HTERT RPE-1 (cell line): ENCODE measurements around the gene XXYLT1.

ENCODE experiments used
- in situ Hi-C: fragments of 300-500 bp; cut with MboI; formaldehyde crosslinking; loops from 4 replicates; pipeline ENCODE4 v1.14.3; 2020; ENCODE audit warnings: low sequenced_read_pairs

XXYLT1 gene

DNA sequence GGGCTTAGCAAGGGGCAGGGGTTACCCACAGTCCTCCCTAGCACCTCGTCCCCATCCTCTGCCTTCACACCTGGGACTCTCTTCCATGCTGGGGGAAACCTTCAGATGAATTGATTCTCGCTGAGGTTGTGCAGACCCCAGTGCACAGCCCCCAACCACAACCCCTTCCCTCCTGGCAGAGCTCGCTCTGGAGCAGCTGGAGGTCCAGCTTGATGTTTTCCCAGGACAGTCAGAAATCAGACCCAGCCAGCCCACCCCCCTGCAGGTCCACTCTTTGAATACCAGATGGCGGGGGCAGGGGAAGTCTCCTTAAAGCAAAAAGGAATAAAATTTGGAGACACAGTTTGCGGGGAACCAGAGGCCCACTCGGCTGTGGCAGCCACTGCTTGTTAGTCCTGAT lies 234.4 kb downstream of the XXYLT1 start:
- in situ Hi-C loops: no loop called here

- in situ Hi-C loops: no loop called here
These were observed 234.8 kb downstream of the XXYLT1 start for GRCh38 chr3:195036203-195036505.

GRCh38 chr3:195035345-195036202 lies 235.4 kb downstream of the XXYLT1 start:
- in situ Hi-C loops: no loop called here

DNA sequence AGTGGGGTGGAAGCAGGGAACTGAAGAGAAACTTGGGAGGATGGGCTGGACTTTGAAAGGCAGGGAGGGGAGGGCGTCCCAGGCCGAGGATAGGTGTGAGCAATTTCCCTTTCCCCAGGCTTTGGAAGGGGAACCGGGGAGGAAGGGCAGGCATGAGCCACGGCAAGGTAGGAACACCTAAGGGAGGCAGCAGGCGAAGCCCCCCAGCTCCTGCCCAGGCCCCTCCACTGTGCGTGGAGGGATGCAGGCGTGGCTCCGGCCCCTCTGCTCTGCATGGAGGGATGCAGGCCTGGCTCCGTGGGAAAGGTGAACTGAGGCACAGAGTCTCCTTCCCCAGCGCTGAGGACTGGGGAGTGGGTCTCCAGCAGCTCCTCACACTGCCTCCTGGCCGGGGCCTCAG lies 236.4 kb downstream of the XXYLT1 start:
- in situ Hi-C loops: no loop called here

DNA sequence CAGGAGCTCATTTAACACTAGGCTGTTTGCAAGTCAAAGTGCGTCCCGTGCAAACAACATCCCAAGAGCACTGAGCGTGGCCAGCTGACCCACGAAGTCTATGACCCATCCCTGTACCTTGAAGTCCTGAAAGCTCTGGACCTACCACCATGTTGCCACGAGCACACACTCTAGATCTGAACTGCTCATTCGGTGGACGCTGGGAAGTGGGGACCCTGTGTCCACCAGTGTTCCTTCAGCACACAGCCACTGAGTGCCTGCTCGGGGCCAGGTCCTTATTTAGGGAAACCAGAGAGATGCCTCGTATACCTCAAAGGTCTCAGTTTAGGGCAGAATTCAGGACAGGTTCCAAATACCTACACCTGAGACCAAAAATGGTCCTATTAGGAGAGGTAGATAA lies 236.9 kb downstream of the XXYLT1 start:
- in situ Hi-C loops: no loop called here

- in situ Hi-C loops: no loop called here
These were observed 237.3 kb downstream of the XXYLT1 start for GRCh38 chr3:195033531-195034091.

DNA sequence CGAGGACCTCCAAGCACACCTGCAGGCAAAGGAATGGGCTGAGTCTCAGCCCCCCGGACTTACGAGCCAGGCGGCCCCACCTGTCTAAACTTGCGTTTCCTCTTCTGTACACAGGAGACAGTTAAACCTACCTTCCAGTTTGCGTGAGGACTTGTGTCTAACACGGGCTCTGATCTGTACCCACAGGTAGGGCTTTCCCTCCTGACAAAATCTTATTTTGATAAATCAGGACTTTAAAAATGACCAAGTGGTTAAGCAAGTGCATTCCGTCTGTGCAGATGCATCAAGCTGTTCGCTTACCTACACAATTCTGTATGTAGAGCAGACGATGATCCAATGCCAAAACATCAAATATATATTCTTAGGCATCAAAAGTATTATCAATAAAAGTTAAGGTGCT lies 238.0 kb downstream of the XXYLT1 start:
- in situ Hi-C loops: no loop called here

DNA sequence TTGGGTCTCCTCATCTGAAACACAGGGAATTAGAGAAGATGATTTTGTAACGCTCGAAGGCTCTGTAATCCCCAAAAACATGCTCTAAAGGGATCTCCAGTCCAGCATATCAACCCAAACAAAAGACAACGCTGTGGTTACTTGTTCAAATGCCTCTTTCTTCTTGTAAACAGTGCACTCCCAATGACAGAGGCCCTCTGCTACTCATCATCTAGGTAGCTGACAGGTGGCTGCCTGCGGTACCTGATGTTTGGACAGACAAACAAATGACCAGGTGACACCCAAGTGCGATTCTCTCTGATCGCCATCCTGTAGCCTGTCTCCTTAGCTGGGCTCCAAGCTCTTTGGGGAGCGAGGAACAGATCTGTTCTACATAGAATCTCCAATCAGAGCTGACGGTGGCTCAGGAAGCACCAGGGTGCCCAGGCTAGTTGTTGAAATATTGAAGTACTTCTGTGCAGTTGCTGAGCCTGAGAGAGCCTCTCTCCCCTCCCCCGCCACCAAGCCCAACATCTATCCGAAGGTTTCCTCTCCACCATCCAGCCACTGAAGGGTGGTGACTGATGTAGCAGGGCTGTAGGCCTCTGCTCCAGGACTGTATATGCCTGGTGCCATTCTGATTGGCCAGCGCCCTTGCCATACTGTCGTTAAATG lies 238.7 kb downstream of the XXYLT1 start:
- in situ Hi-C loops: no loop called here

DNA sequence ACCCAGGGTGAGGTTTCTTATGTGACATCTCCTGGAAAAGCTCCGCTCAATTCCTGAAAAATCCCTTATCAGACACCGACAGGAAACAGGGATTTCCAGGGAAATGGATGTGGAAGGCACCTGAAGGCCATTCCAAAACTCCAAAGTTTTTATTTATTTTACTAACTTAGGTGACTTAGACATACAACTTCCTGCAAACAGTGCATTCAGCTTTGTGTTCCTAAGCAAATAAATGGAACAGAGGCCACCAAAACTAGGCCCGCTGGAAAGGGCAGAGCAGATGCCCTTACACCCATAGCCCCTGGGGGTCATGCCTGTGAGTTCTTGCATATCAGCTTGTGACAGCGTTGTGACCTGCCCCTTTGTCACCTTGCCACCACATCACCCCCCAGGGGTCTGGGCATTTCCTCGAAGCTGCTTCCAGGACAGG lies 239.4 kb downstream of the XXYLT1 start:
- in situ Hi-C loops: no loop called here

GRCh38 chr3:195030791-195031321 lies 240.1 kb downstream of the XXYLT1 start:
- in situ Hi-C loops: no loop called here

- in situ Hi-C loops: no loop called here
These were observed 241.9 kb downstream of the XXYLT1 start for GRCh38 chr3:195028877-195029606.

DNA sequence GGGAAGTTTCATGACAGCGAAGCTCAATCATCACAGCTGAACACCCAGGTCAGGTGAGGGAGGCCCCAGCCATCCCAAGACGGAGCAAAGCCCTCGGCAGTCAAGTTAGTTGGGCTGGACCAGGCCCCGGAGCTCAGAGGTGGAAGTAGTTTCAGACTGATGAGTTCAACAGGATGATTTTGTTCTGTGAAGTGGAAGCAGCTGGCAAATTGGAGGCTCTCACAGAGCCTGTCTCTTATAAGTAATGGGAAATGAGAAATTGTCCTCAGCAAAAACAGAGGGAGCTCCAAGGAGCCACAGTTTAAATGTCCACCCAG lies 245.1 kb downstream of the XXYLT1 start:
- in situ Hi-C loops: no loop called here

GRCh38 chr3:195025056-195025883 lies 245.7 kb downstream of the XXYLT1 start:
- in situ Hi-C loops: no loop called here

DNA sequence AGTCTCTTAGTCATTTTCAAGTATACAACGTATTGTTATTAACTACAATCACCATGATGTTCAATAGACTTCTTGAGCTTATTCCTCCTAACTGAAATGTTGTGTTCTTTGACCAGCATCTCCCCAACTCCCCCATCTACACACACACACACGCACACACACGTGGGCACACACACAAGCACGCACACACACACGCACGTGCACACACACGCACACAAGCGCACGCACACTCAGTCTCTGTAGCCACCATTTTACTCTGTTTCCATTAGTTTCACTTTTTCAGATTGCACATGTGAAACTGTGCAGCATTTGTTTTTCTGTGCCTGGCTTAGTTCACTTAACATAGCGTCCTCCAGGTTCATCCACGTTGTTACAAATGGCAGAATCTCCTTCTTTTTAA lies 247.0 kb downstream of the XXYLT1 start:
- in situ Hi-C loops: no loop called here

GRCh38 chr3:195023576-195023975 lies 247.4 kb downstream of the XXYLT1 start:
- in situ Hi-C loops: no loop called here

DNA sequence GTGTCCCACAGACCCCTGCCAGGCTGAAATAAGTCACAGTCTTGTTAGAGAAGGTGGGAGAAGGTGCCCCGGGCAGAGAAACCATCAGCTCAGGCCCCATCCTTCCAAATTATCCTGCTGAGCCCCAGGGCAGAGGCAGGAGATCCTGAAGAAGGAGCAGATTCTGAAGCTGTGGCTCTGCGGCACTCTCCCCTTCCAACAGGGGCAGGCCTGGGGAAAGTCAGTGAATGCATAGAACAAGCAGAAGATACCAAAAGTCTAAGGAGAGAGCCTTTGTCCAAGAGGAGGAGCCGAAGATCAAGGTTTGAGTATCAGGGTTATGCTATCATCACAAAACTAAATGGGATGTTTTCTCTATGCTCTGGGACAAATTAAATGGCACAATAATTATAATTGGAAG lies 249.3 kb downstream of the XXYLT1 start:
- in situ Hi-C loops: no loop called here

DNA sequence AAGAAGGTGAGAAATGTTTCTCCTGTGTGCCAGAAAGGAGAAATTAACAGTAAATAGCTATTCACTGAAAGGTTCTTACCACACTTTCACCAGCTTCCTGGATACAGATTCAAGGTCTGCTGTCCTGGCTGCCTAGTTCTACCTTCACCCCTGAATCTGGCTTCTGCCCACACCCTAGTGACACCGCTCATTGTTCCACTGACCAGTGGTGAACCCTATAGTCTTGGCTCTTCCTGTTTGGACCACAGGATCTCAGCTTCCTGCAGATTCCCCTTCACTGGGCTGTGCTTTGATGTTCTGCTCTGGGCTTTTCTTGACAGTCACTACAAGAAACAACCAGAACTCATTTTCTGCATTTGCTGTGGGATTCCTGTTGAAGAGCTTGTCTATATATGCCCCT lies 250.0 kb downstream of the XXYLT1 start:
- in situ Hi-C loops: no loop called here

GRCh38 chr3:195020185-195020584 lies 250.8 kb downstream of the XXYLT1 start:
- in situ Hi-C loops: no loop called here

DNA sequence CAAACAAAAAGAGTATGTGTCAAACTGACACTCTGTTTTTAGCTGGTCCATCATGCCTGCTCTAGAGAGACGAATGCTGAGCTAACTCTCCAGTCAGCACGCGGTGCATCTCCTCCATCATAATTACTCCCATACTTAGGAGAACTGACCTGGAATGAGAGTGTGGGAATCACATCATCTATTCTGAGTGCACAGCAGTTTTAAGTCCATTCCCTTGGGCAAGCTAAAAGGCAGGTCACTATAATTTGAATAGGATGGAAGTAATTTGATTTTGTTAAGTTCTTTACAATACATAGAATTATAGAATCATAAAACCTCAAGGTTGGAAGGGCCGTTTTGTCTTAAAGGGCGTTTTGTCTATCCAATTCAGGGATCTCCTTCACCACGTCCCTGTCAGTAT lies 251.6 kb downstream of the XXYLT1 start:
- in situ Hi-C loops: no loop called here
